Measurements from ENCODE around the gene RPE65. TPM values are rescaled to one million over a fixed set of nuclear protein-coding genes. Genes with fewer than 3 reads are reported as not detected.

RPE65 gene
- total RNA-seq, 6 experiments from 2014 or later: not detected

DNA sequence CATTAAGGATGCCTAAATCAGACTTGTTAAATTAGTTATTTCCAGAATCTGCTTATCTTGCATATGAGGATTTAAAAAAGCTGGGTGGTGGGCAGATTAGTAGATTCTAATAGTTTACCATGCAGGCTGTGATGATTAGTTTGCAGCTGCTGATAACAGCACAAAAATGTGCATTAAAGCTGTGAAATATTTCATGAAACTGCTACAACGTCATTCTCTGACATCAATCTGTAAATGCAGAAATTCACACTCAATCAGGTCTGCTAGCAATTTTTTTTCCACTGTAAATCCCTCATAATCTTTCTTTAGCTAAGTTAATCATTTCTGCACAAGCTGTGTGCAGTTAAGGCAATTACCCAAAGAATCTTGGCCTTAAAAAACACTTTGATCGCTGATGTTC, 9.3 kb upstream of the RPE65 start:
- no peak for ATAC-seq
- TF ChIP-seq, protein P1, sequence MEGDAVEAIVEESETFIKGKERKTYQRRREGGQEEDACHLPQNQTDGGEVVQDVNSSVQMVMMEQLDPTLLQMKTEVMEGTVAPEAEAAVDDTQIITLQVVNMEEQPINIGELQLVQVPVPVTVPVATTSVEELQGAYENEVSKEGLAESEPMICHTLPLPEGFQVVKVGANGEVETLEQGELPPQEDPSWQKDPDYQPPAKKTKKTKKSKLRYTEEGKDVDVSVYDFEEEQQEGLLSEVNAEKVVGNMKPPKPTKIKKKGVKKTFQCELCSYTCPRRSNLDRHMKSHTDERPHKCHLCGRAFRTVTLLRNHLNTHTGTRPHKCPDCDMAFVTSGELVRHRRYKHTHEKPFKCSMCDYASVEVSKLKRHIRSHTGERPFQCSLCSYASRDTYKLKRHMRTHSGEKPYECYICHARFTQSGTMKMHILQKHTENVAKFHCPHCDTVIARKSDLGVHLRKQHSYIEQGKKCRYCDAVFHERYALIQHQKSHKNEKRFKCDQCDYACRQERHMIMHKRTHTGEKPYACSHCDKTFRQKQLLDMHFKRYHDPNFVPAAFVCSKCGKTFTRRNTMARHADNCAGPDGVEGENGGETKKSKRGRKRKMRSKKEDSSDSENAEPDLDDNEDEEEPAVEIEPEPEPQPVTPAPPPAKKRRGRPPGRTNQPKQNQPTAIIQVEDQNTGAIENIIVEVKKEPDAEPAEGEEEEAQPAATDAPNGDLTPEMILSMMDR (IDR thresholded peaks at IDR 0.05): no peak
- no peak for TF ChIP-seq POLR2A (IDR thresholded peaks at IDR 0.05)
- H3K27ac ChIP-seq: no peak overlapping the region
- no peaks in the 10 kb centered on the region for H3K27me3 ChIP-seq
- WGBS (ENCODE audit: insufficient coverage, low coverage, low lambda C conversion rate, missing lambda C conversion rate): 69% methylated on average over 2 of the region's 2 CpGs
- intact Hi-C loops (cut with DNase I): no loop called here
- H3K4me3 ChIP-seq: no peak overlapping the region
- no peak for DNase-seq
- no peaks in the 10 kb centered on the region for H3K36me3 ChIP-seq
- no peaks in the 10 kb centered on the region for H3K4me1 ChIP-seq
- no peaks in the 10 kb centered on the region for H3K9me3 ChIP-seq

DNA sequence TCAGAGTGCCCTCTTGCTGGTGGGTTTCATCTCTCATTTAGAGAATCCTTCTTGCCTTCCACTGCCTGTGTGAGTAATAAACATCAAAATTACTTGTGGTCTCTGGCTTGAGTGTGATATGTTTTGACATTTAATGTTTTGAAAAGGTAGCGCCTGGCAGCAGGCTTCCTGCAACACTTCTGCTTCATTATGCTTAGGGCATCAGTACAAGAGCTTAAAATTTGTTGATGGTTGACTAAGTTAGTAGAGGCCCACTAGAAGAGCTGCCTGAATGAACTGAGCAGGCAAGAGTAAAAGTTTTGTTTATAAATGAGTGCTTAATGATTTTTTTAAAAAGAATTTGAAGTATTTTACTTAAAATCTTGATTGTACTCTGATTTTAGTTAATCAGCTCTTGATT, 6.4 kb upstream of the RPE65 start:
- Histone ChIP-seq H3K27ac (no peak overlapping the region), H3K9me3 (no peaks in the 10 kb centered on the region), H3K4me1 (no peaks in the 10 kb centered on the region), H3K4me3 (no peak overlapping the region), H3K36me3 (no peaks in the 10 kb centered on the region), H3K27me3 (no peaks in the 10 kb centered on the region)
- ATAC-seq (no peak), DNase-seq (no peak)
- WGBS (ENCODE audit: insufficient coverage, low coverage, low lambda C conversion rate, missing lambda C conversion rate): 73% methylated on average over 1 of the region's 1 CpG
- intact Hi-C loops (cut with DNase I): no loop called here
- TF ChIP-seq, protein P1 (IDR thresholded peaks at IDR 0.05): no peak
- TF ChIP-seq POLR2A (IDR thresholded peaks at IDR 0.05): no peak

DNA sequence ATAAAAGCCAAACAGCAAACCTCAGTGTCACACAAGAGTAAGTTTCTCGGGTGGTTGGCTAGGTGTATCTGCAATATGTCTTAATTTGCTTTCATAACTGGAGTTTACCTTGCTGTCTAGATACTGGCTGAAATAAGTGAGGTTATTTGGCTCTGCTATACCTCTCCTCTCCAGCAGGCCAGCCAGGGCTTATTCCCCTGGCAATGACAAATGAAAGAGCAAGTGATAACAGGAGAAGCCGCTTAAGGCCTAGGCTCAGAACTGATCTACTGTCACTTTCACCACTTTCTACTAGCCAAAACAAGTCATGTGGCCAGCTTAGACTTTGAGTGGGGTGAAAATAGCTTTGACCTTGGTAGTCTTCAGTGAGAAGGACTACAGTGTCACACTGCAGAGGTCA, 4.8 kb upstream of the RPE65 start:
- no peaks in the 10 kb centered on the region for H3K4me1 ChIP-seq
- H3K36me3 ChIP-seq: no peaks in the 10 kb centered on the region
- no peak overlapping the region for H3K4me3 ChIP-seq
- no peak for TF ChIP-seq POLR2A (IDR thresholded peaks at IDR 0.05)
- TF ChIP-seq, protein P1 (IDR thresholded peaks at IDR 0.05): no peak
- 87% methylated on average over 2 of the region's 2 CpGs for WGBS (ENCODE audit: insufficient coverage, low coverage, low lambda C conversion rate, missing lambda C conversion rate)
- ATAC-seq: no peak
- DNase-seq: no peak
- no peaks in the 10 kb centered on the region for H3K27me3 ChIP-seq
- intact Hi-C loops (cut with DNase I): no loop called here
- H3K9me3 ChIP-seq: no peaks in the 10 kb centered on the region
- no peak overlapping the region for H3K27ac ChIP-seq

DNA sequence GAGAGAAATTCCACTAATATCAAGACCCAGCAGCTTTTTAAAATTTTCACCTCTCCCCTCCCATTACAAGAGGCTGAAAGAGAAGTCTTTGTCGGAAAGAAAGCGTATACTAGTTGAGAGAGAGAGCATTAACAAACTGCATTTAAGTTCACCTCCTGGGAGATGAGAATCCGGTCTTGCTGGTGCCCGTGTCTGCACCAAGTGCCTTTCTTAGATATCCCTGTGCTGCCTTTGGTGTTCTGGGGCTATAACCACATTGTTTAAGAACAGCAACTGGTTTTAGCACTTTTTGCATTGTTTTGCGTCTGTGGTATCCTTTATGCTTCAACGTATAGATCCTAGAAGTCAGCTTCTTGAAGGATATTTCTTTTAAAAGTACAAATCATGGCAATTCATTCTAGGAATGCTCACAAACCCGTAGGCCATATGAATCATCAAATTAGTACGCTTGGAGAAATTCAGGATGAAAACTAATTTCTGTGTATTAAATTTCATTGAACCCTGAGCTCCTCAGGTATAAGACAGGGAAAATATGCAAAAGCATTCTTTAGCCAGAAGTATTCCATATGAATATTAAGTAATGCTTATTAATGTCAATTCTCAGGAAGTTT, 3.4 kb upstream of the RPE65 start:
- Histone ChIP-seq H3K36me3 (no peaks in the 10 kb centered on the region), H3K4me1 (no peaks in the 10 kb centered on the region), H3K27me3 (no peaks in the 10 kb centered on the region), H3K27ac (no peak overlapping the region), H3K4me3 (no peak overlapping the region), H3K9me3 (no peaks in the 10 kb centered on the region)
- ATAC-seq (no peak), DNase-seq (no peak)
- TF ChIP-seq, protein P1 (IDR thresholded peaks at IDR 0.05): no peak
- no peak for TF ChIP-seq POLR2A (IDR thresholded peaks at IDR 0.05)
- intact Hi-C loops (cut with DNase I): no loop called here
- WGBS (ENCODE audit: insufficient coverage, low coverage, low lambda C conversion rate, missing lambda C conversion rate): 71% methylated on average over 7 of the region's 8 CpGs

DNA sequence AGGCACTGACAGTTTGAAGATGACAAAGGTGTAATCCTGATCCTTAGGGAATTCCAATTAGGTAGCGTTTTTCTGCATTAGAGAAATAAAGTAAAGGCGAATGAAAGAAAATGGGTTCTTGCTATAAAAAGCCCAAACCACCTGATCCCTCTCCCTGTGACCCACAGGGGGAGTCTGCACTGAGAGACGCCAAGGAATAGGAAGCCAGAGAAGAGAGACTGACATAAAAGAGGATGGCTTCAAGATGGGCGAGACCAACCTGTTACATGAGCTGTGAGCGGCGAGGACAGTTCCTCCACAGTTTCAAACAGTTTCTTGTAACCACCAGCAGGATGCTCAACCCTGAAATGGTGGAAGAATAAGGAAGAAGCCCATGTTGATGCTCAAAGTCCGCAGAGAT, 1.4 kb downstream of the RPE65 start:
- Histone ChIP-seq H3K36me3 (no peaks in the 10 kb centered on the region), H3K4me1 (no peaks in the 10 kb centered on the region), H3K27me3 (no peaks in the 10 kb centered on the region), H3K9me3 (no peaks in the 10 kb centered on the region), H3K27ac (no peak overlapping the region), H3K4me3 (no peak overlapping the region)
- intact Hi-C loops (cut with DNase I): no loop called here
- TF ChIP-seq POLR2A (IDR thresholded peaks at IDR 0.05): no peak
- TF ChIP-seq, protein P1 (IDR thresholded peaks at IDR 0.05): no peak
- no peak for DNase-seq
- no peak for ATAC-seq
- 48% methylated on average over 4 of the region's 7 CpGs for whole genome bisulfite sequencing (ENCODE audit: insufficient coverage, low coverage, low lambda C conversion rate, missing lambda C conversion rate)

Measured in right lobe of liver (tissue), 6 donors.